Thyroid gland (tissue), 4 donors: Measurements from ENCODE around the gene RSRC1. TPM values are rescaled to one million over a fixed set of nuclear protein-coding genes. Genes with fewer than 3 reads are reported as not detected.
"Not testable (repeated sequence)": the region's sequence is repeated elsewhere in the genome, so short reads cannot be mapped to it uniquely, and the experiment has no call there.

ENCODE experiments used
- DNase-seq, 2 donors: peaks; one replicate each; pipeline ENCODE4 v3.0.0-alpha.2; 2019
- H3K27ac ChIP-seq, 3 donors: fragments of 200-600 bp; sonication (generic); 1 replicate in 2 of 3; 2 replicates in 1 of 3; pipeline ENCODE4 v1.5.1; 2016 to 2019; ENCODE audit warnings: mild to moderate bottlenecking in 1 of 3, moderate library complexity in 1 of 3
- H3K27me3 ChIP-seq: fragments of 200-600 bp; sonication (generic); one replicate; pipeline ENCODE4 v1.5.1; 2019
- H3K36me3 ChIP-seq, 2 donors: fragments of 200-600 bp; sonication (generic); one replicate each; pipeline ENCODE4 v1.5.1; 2016 to 2019
- H3K4me1 ChIP-seq, 2 donors: fragments of 200-600 bp; sonication (generic); one replicate each; pipeline ENCODE4 v1.5.1; 2017 to 2019
- H3K4me3 ChIP-seq, 3 donors: fragments of 200-600 bp; sonication (generic); replicated peaks in 1 of 3; 1 replicate in 2 of 3; 2 replicates in 1 of 3; pipeline ENCODE4 v1.5.1; 2016; ENCODE audit warnings: mild to moderate bottlenecking in 1 of 3
- H3K9me3 ChIP-seq: fragments of 200-600 bp; sonication (generic); one replicate; pipeline ENCODE4 v1.5.1; 2017
- CTCF ChIP-seq, 6 experiments: fragments of 200-600 bp in 3 of 6; fragments of 450-650 bp in 3 of 6; sonication (generic) in 3 of 6; IDR thresholded peaks; one replicate each; pipeline ENCODE4 v1.5.1; 2016 to 2019; ENCODE audit warnings: antibody characterized with exemption in 6 of 6, mild to moderate bottlenecking in 2 of 6, inconsistent platforms in 1 of 6, moderate library complexity in 1 of 6
- POLR2A ChIP-seq, 2 donors: fragments of 450-650 bp; IDR thresholded peaks; one replicate each; pipeline ENCODE4 v1.6.1; 2017; ENCODE audit warnings: antibody characterized with exemption in 2 of 2, mild to moderate bottlenecking in 2 of 2, moderate library complexity in 1 of 2
- WGBS, 2 donors: methylation state at CpG; one replicate each; pipeline ENCODE4 v1.1.5; 2017; 5-methylcytosine and 5-hydroxymethylcytosine counted together
- intact Hi-C: fragments of 100-400 bp; cut with DNase I; formaldehyde crosslinking; loops from one replicate; pipeline ENCODE4 v1.15.1; 2023
- total RNA-seq, 4 donors: library from RNA; depleted of rRNA; stranded (reverse); fragments of >200 nt; gene quantifications; one replicate each; pipeline ENCODE4 v1.2.3, GENCODE V29; 2016

RSRC1 gene
- total RNA-seq, 4 donors from 2014 or later = 51.7 to 65.4 (median 59.9) TPM

GRCh38 chr3:158402590-158402989 is 292.7 kb downstream of the RSRC1 start:
- H3K9me3 ChIP-seq = no peaks in the 10 kb centered on the region
- H3K27me3 ChIP-seq = no peaks in the 10 kb centered on the region
- TF ChIP-seq POLR2A (IDR thresholded peaks at IDR 0.05) = no peak
- no peak for TF ChIP-seq CTCF (IDR thresholded peaks at IDR 0.05)
- H3K36me3 ChIP-seq = no peaks in the 10 kb centered on the region
- H3K4me1 ChIP-seq = no peaks in the 10 kb centered on the region
- intact Hi-C loops = no loop called here
- no peak overlapping the region for H3K4me3 ChIP-seq
- DNase-seq = no peak
- no peak overlapping the region for H3K27ac ChIP-seq

- H3K36me3 ChIP-seq = no peaks in the 10 kb centered on the region
- no peaks in the 10 kb centered on the region for H3K9me3 ChIP-seq
- H3K4me1 ChIP-seq = no peaks in the 10 kb centered on the region
- no peak overlapping the region for H3K4me3 ChIP-seq
- WGBS, 2 donors = 96 to 100% methylated on average over 1 of the region's 1 CpG
- H3K27me3 ChIP-seq = no peaks in the 10 kb centered on the region
- H3K27ac ChIP-seq = no peak overlapping the region
- intact Hi-C loops = no loop called here
- no peak for TF ChIP-seq CTCF (IDR thresholded peaks at IDR 0.05)
- TF ChIP-seq POLR2A (IDR thresholded peaks at IDR 0.05) = no peak
- DNase-seq = no peak
Observed at GRCh38 chr3:158403013-158403412, 293.1 kb downstream of the RSRC1 start.

- WGBS, 2 donors = 88 to 89% methylated on average over 1 of the region's 1 CpG
- H3K27me3 ChIP-seq = no peaks in the 10 kb centered on the region
- no peak overlapping the region for H3K27ac ChIP-seq
- intact Hi-C loops = no loop called here
- no peaks in the 10 kb centered on the region for H3K9me3 ChIP-seq
- DNase-seq = no peak
- no peaks in the 10 kb centered on the region for H3K36me3 ChIP-seq
- TF ChIP-seq POLR2A (IDR thresholded peaks at IDR 0.05) (no peak), CTCF (IDR thresholded peaks at IDR 0.05) (no peak)
- H3K4me3 ChIP-seq = no peak overlapping the region
- no peaks in the 10 kb centered on the region for H3K4me1 ChIP-seq
Observed at GRCh38 chr3:158404131-158404718, 294.3 kb downstream of the RSRC1 start.

GRCh38 chr3:158405507-158405906 is 295.6 kb downstream of the RSRC1 start:
- Histone ChIP-seq H3K27me3 (no peaks in the 10 kb centered on the region), H3K4me3 (no peak overlapping the region), H3K27ac (no peak overlapping the region), H3K9me3 (no peaks in the 10 kb centered on the region), H3K4me1 (no peaks in the 10 kb centered on the region), H3K36me3 (no peaks in the 10 kb centered on the region)
- intact Hi-C loops = no loop called here
- DNase-seq = no peak
- 89 to 96% methylated on average over 2 of the region's 2 CpGs for WGBS, 2 donors
- TF ChIP-seq CTCF (IDR thresholded peaks at IDR 0.05) = no peak
- TF ChIP-seq POLR2A (IDR thresholded peaks at IDR 0.05) = no peak

- H3K36me3 ChIP-seq = no peaks in the 10 kb centered on the region
- H3K4me3 ChIP-seq = no peak overlapping the region
- H3K4me1 ChIP-seq = no peaks in the 10 kb centered on the region
- no peak overlapping the region for H3K27ac ChIP-seq
- 75 to 76% methylated on average over 4 of the region's 4 CpGs for WGBS, 2 donors
- intact Hi-C loops = no loop called here
- TF ChIP-seq POLR2A (IDR thresholded peaks at IDR 0.05) (no peak), CTCF (IDR thresholded peaks at IDR 0.05) (no peak)
- DNase-seq = no peak
- no peaks in the 10 kb centered on the region for H3K27me3 ChIP-seq
- no peaks in the 10 kb centered on the region for H3K9me3 ChIP-seq
Observed at GRCh38 chr3:158407844-158408517, 298.1 kb downstream of the RSRC1 start.

- H3K9me3 ChIP-seq, intact Hi-C loops, H3K27ac ChIP-seq, H3K4me1 ChIP-seq, H3K36me3 ChIP-seq, H3K27me3 ChIP-seq, DNase-seq, H3K4me3 ChIP-seq: not testable (repeated sequence)
- 74 to 81% methylated on average over 5 of the region's 5 CpGs for WGBS, 2 donors
Observed at GRCh38 chr3:158408518-158408897, 298.6 kb downstream of the RSRC1 start.
